NOMO-1 treated with DMSO at 0.1 percent for 48 hours (cell line): ENCODE data around the gene DAW1.
A peak's percentile ranks its signal among the peaks of the same experiment; 100 is the strongest.
"Not testable (repeated sequence)": the region's sequence is repeated elsewhere in the genome, so short reads cannot be mapped to it uniquely, and the experiment has no call there.

ENCODE experiments used
- DNase-seq: peaks from one replicate; lab custom pipeline; 2025; ENCODE audit not compliant: unreplicated experiment; lab: John Stamatoyannopoulos, UW

DAW1 gene

GRCh38 chr2:227908266-227909054 is 37.0 kb downstream of the DAW1 start:
- no peak for DNase-seq

GRCh38 chr2:227914362-227914761 is 42.9 kb downstream of the DAW1 start:
- no peak for DNase-seq

DNA sequence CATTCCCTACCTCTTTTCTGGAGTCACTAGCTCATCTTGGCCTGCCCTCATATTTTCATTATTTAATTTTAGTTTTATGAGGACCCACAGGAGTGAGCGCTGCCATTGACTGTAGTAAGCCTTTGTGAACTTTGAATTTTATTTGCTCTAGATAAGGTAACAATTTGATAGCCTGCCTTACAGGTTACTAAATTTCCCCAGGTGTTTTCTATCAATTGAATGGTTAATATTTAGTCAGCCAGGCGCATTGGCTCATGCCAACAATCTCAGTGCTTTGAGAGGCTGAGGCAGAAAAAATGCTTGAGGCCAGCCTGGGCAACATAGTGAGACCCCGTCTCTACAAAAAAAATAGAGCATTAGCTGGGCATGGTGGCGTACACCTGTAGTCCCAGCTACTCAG is 50.2 kb downstream of the DAW1 start:
- no peak for DNase-seq

DNA sequence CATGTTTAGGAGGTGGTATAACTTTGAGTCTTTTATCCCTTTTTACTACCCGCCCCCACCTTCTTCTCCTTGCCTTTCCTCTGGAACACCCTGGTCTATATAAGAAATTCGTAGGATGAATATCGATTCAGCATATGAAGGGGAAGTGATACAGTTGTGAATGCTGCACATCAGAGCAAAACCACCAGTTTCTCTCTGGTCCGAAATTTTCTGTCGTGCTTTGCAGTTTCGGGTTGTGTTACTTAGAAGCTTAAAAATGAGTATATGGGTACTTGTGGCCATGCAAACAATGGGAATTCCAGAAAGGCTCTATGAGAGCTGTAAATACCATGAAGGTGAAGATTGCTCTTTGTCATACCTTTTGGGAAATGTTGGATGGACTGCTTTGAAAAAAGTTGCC is 60.6 kb downstream of the DAW1 start:
- no peak for DNase-seq

DNA sequence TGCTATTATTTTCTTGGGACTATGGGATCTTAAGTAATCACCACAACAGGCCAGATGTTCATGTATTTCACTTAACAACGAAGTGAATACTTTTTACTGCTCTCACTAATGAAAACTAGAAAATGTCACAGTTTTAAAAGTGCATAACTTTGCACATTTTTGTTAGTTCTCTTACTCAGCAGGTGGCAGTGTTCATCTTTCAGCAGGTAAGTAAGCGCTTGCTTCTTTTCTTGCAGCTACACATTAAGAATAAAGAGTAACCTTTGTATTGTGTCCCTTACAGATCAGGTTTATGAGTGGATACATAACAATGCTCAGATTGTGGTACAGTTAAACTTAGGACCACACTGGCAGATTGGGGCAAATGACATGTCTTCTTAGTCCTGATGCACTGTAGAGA is 61.0 kb downstream of the DAW1 start:
- DNase-seq: no peak

GRCh38 chr2:227933884-227934283 is 62.5 kb downstream of the DAW1 start:
- no peak for DNase-seq

GRCh38 chr2:227936249-227936648 is 64.8 kb downstream of the DAW1 start:
- DNase-seq: not testable (repeated sequence)

DNA sequence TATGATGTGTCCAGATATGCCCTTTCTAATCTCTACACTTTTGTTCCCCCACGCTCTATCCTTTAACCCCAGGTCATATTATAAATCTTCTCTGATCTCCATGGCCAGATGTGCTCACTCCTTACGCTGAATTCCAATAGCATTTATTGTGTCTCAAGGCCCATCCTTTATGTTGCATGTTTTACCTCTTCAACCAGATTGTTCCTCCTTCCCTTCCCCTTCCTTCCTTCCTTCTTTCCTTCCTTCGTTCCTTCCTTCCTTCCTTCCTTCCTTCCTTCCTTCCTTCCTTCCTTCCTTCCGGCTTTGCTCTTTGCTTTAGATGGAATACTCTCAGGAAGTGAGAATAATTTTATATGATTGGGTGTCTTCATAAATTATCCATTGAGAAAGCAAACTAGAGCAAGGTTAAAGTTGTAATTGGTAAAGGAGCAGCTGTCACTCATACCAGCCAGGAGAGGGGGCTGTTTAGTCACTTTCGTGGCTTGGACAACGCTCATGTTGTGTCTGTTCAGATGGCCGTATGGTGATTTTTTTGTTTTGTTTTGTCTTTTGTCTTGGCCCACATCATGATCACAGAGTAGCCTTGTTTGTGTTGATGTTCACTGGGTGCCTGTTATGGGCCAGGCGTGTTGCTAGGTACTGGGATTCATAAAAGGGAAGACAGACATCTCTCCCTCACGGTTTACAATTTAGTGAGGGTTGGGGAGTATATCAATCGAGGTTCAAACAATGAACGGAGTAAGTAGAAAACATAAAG is 68.0 kb downstream of the DAW1 start:
- peak; percentile 13 for DNase-seq

DNA sequence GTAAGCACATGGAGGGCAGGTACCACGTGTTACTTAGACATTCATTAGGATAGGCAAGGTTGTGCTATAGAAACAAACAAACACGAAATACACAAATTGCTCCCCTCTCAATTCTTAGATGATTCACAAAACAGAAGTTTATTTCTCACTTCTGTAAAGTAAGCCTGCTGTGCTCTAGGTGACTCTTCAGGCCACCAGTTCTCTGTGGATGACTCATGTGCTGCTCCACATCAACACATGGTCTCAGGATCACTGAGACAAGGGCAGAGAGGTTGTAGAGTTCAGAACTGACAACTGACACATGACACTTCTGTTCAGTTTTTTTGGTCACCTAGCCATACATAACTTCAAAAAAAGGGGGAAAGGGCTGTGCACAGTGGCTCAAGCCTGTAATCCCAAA is 70.6 kb downstream of the DAW1 start:
- no peak for DNase-seq

DNA sequence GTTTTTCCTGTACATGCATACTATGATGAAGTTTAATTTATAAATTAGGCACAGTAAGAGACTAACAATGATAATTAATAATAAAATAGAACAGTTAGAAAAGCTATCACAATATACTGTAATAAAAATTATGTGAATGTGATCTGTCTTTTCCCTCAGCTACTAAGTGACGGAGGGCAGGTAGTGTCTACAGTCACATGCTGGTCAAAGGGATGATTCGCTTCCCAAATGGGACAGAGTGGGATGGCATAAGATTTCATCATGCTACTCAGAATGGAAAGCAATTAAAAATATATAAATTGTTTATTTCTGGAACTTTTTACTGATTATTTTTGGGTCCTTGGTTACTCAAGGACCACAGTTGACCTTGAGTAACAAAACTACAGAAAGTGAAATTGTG is 71.5 kb downstream of the DAW1 start:
- no peak for DNase-seq

- no peak for DNase-seq
Observed at GRCh38 chr2:227960317-227960716, 88.9 kb downstream of the DAW1 start.

DNA sequence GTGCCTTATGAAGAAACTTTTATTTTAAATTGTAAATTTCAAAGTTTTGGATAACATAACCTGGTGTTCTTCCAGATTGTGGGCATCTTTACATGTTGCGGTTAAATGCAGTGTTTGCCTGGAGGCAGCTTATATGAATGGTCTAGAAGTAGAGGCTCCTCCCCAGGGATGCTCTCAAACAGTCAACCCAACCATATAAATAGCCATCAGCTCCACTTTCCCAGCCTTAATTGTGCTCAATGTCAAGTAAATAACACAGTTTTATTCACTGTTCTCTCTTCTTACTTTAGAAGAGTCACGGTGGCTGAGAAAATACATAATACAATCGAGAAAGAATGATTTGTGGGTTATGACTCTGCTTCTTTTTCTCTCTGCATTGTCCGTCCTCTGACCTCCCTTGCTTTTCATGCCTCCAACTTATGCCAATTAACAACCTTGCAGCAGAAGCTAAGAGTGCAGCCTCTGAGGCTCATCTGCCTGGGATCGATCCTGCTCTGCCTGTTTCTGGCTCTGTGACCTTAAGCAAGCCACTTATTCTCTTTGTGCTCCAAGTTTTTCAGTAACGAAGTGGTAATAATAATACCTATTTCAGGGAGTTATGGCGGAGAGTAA is 100.3 kb downstream of the DAW1 start:
- no peak for DNase-seq

DNA sequence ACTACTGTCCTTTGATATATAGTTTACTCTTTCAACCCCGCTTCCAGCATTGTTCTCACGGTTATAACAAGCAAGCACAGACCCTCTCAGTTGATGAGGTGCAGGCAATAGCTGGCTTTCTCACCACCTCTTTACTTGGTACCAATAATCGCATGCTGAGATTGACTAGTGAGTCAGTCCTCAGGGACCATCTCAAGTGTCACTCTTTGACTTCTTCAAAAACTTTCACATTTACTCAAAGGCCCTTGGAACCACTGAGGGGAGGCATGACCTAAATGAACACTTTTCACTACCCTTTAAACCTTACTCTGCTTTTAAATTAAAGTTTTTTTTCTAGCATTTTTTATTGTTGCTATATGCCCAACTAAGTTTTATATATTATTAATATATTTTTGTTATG is 101.8 kb downstream of the DAW1 start:
- DNase-seq: no peak
